Keratinocyte (primary cell): ENCODE results near the gene ANO10. TPM values are rescaled to one million over a fixed set of nuclear protein-coding genes. Genes with fewer than 3 reads are reported as not detected.
"Not testable (repeated sequence)": the region's sequence is repeated elsewhere in the genome, so short reads cannot be mapped to it uniquely, and the experiment has no call there.

ENCODE experiments used
- DNase-seq: peaks from one replicate; pipeline ENCODE4 v3.0.0-alpha.2; 2011; ENCODE audit warnings: low read depth, missing footprints, low spot score
- FAIRE-seq: peaks from 2 replicates; lab custom pipeline; 2011; peaks lifted over from hg19 to GRCh38; lab: Jason Lieb, UNC
- H2AFZ ChIP-seq: 2 replicates; pipeline ENCODE4 v1.6.0; 2012; ENCODE audit warnings: low read length, control low read depth, inconsistent platforms; ENCODE audit not compliant: control insufficient read depth
- H3K27ac ChIP-seq: 2 replicates; pipeline ENCODE4 v1.5.1; 2011; ENCODE audit warnings: low read length; ENCODE audit not compliant: control insufficient read depth, insufficient read depth
- H3K27me3 ChIP-seq: 3 replicates; pipeline ENCODE4 v1.6.0; 2011; ENCODE audit warnings: low read length; ENCODE audit not compliant: control insufficient read depth, insufficient read depth; ENCODE audit errors: extremely low read depth
- H3K36me3 ChIP-seq, 2 experiments: 2 replicates in 1 of 2; 3 replicates in 1 of 2; pipeline ENCODE4 v1.5.1; 2011; ENCODE audit warnings: low read length in 2 of 2, mild to moderate bottlenecking in 1 of 2; ENCODE audit not compliant: control insufficient read depth in 2 of 2, insufficient read depth in 2 of 2; ENCODE audit errors: extremely low read depth in 1 of 2
- H3K4me1 ChIP-seq: 3 replicates; pipeline ENCODE4 v1.5.1; 2011; ENCODE audit warnings: low read length; ENCODE audit not compliant: control insufficient read depth, insufficient read depth; ENCODE audit errors: extremely low read depth
- H3K4me2 ChIP-seq: 3 replicates; pipeline ENCODE4 v1.6.0; 2011; ENCODE audit warnings: low read depth, low read length; ENCODE audit not compliant: control insufficient read depth, insufficient read depth; ENCODE audit errors: extremely low read depth
- H3K4me3 ChIP-seq, 3 experiments: fragments of 200-600 bp in 1 of 3; sonication (generic) in 1 of 3; 2 replicates in 2 of 3; 3 replicates in 1 of 3; pipeline ENCODE4 v1.5.1; 2011 to 2016; ENCODE audit warnings: low read length in 3 of 3, mild to moderate bottlenecking in 3 of 3, control low read depth in 2 of 3, inconsistent platforms in 1 of 3, low read depth in 1 of 3, mixed read lengths in 1 of 3, mixed run types in 1 of 3, moderate library complexity in 1 of 3; ENCODE audit not compliant: control insufficient read depth in 2 of 3, insufficient read depth in 2 of 3; ENCODE audit errors: extremely low read depth in 1 of 3
- H3K79me2 ChIP-seq: 2 replicates; pipeline ENCODE4 v1.6.0; 2012; ENCODE audit warnings: low read length; ENCODE audit not compliant: control insufficient read depth, insufficient read depth
- H3K9ac ChIP-seq: 3 replicates; pipeline ENCODE4 v1.6.0; 2011; ENCODE audit warnings: low read length; ENCODE audit not compliant: control insufficient read depth, insufficient read depth; ENCODE audit errors: extremely low read depth
- H3K9me1 ChIP-seq: 3 replicates; pipeline ENCODE4 v1.6.0; 2011; ENCODE audit warnings: low read length; ENCODE audit not compliant: control insufficient read depth, insufficient read depth; ENCODE audit errors: extremely low read depth
- H3K9me3 ChIP-seq: 2 replicates; pipeline ENCODE4 v1.5.1; 2012; ENCODE audit warnings: low read depth, low read length; ENCODE audit not compliant: control insufficient read depth
- H4K20me1 ChIP-seq: 3 replicates; pipeline ENCODE4 v1.6.0; 2011; ENCODE audit warnings: low read length; ENCODE audit not compliant: control insufficient read depth, insufficient read depth; ENCODE audit errors: extremely low read depth
- CTCF ChIP-seq, 3 experiments: IDR thresholded peaks in 1 of 3; conservative IDR thresholded peaks in 1 of 3; optimal IDR thresholded peaks in 1 of 3; 2 replicates in 2 of 3; 3 replicates in 1 of 3; pipeline versions ENCODE3 to v1.5.1; 2011; ENCODE audit warnings: low read length in 3 of 3, mild to moderate bottlenecking in 3 of 3, moderate library complexity in 2 of 3, control low read depth in 1 of 3, inconsistent platforms in 1 of 3; ENCODE audit not compliant: insufficient read depth in 2 of 3; ENCODE audit errors: extremely low read depth in 1 of 3
- EZH2 ChIP-seq: IDR thresholded peaks from one replicate; pipeline ENCODE4 v1.6.1; 2012; ENCODE audit warnings: inconsistent platforms, mild to moderate bottlenecking, low read length, moderate library complexity
- dilution Hi-C: fragments of 300-500 bp; cut with MboI; formaldehyde crosslinking; loops from one replicate; pipeline ENCODE4 v1.7.0; 2020; ENCODE audit warnings: low sequenced_read_pairs; ENCODE audit not compliant: extremely low pct_ligation_motif_present
- polyA minus RNA-seq, 3 experiments: library from RNA; depleted of rRNA, polyadenylated mRNA; stranded (reverse); fragments of >200 nt; gene quantifications; 1 replicate in 1 of 3; 2 replicates in 1 of 3; 3 replicates in 1 of 3; pipeline ENCODE4 v1.2.3, GENCODE V29; 2011
- polyA plus RNA-seq, 5 experiments: library from polyadenylated mRNA; depleted of rRNA in 3 of 5; stranded (reverse) in 3 of 5; stranded (forward) in 1 of 5; unstranded in 1 of 5; fragments of >200 nt; gene quantifications; 1 replicate in 1 of 5; 2 replicates in 3 of 5; 3 replicates in 1 of 5; pipeline versions ENCODE4 v1.2.1 to v1.2.3, GENCODE V29; 2011 to 2012; ENCODE audit warnings: missing spikeins in 2 of 5, low read depth in 1 of 5, low replicate concordance in 1 of 5

The ANO10 gene
- polyA plus RNA-seq = 32.7 to 48.8 TPM (median 37.0 TPM) in 3 replicates
- 109 TPM for polyA plus RNA-seq (2011; ENCODE audit: low read depth)
- 20.1 and 30.9 TPM in 2 replicates for polyA plus RNA-seq (2011; cell fraction: cytosol; rRNA removed)
- 53.1 and 58.7 TPM in 2 replicates for polyA plus RNA-seq (2011; cell fraction: nucleus; rRNA removed)
- 29.4 and 34.6 TPM in 2 replicates for polyA plus RNA-seq (2012; ENCODE audit: low replicate concordance)
- 23.7 to 51.6 TPM (median 45.6 TPM) in 3 replicates for polyA minus RNA-seq
- polyA minus RNA-seq (2011; cell fraction: cytosol; rRNA and poly(A)+ RNA removed) = 24.4 TPM
- 47.3 and 88.8 TPM in 2 replicates for polyA minus RNA-seq (2011; cell fraction: nucleus; rRNA and poly(A)+ RNA removed)

- DNase-seq (peak; percentile 91), FAIRE-seq (peak; percentile 83)
- Histone ChIP-seq H3K4me1 (peaks cover 11% of the 10 kb centered on the region), H3K36me3 (no peaks in the 10 kb centered on the region), H2AFZ (peak within 1 kb of the TSS; percentile 85), H3K9me1 (no peaks in the 10 kb centered on the region), H3K4me2 (peak within 1 kb of the TSS; percentile 95), H3K9ac (peak within 1 kb of the TSS; percentile 86), H4K20me1 (no peaks in the 10 kb centered on the region), H3K4me3 (peak within 1 kb of the TSS; percentile 80 to 93 (median 92)), H3K9me3 (no peaks in the 10 kb centered on the region), H3K27me3 (no peaks in the 10 kb centered on the region), H3K79me2 (peaks cover 11% of the 10 kb centered on the region), H3K27ac (peak within 1 kb of the TSS; percentile 77)
- no peak for TF ChIP-seq EZH2
- TF ChIP-seq CTCF (optimal IDR thresholded peaks at IDR 0.05 in 1 of 3, IDR thresholded peaks at IDR 0.05 in 1 of 3, conservative IDR thresholded peaks at IDR 0.05 in 1 of 3; ENCODE audit: extremely low read depth in 1 of 3, insufficient read depth in 2 of 3, low read length in 3 of 3) = no peak
- dilution Hi-C loops = no loop called here
Observed at GRCh38 chr3:43621656-43622432, at the start of gene ANO10. ANO10 (minus strand) TSS chr3:43622011; CDS start chr3:43605852, 16,159 bp downstream.

- no peaks in the 10 kb centered on the region for H3K27me3 ChIP-seq
- no peak for TF ChIP-seq EZH2
- no peak for TF ChIP-seq CTCF (optimal IDR thresholded peaks at IDR 0.05 in 1 of 3, IDR thresholded peaks at IDR 0.05 in 1 of 3, conservative IDR thresholded peaks at IDR 0.05 in 1 of 3; ENCODE audit: extremely low read depth in 1 of 3, insufficient read depth in 2 of 3, low read length in 3 of 3)
- H3K9me1 ChIP-seq = no peaks in the 10 kb centered on the region
- H2AFZ ChIP-seq = no peak overlapping the region
- DNase-seq = no peak
- H3K4me2 ChIP-seq = no peak overlapping the region
- H4K20me1 ChIP-seq = no peaks in the 10 kb centered on the region
- no peaks in the 10 kb centered on the region for H3K9me3 ChIP-seq
- dilution Hi-C loops = no loop called here
- H3K27ac ChIP-seq = no peak overlapping the region
- H3K4me3 ChIP-seq = no peak overlapping the region
- no peaks in the 10 kb centered on the region for H3K79me2 ChIP-seq
- H3K4me1 ChIP-seq = no peaks in the 10 kb centered on the region
- no peak for FAIRE-seq
- H3K36me3 ChIP-seq = no peaks in the 10 kb centered on the region
- no peak overlapping the region for H3K9ac ChIP-seq
Observed at GRCh38 chr3:43670635-43671522, 49.1 kb upstream of the ANO10 start.

- H3K27ac ChIP-seq, H3K9ac ChIP-seq, H3K9me1 ChIP-seq, dilution Hi-C loops, H3K27me3 ChIP-seq, H3K79me2 ChIP-seq, FAIRE-seq, H4K20me1 ChIP-seq, H3K4me2 ChIP-seq, DNase-seq, H2AFZ ChIP-seq, H3K9me3 ChIP-seq, H3K4me1 ChIP-seq, H3K36me3 ChIP-seq, H3K4me3 ChIP-seq: not testable (repeated sequence)
Observed at GRCh38 chr3:43665011-43665410, 43.2 kb upstream of the ANO10 start.
